Transverse colon (tissue), 4 donors: ENCODE measurements around the gene ZFHX3.

Experiments
- CTCF ChIP-seq, 5 experiments: fragments of 200-600 bp in 3 of 5; fragments of 450-650 bp in 2 of 5; sonication (generic) in 3 of 5; IDR thresholded peaks; 1 replicate in 2 of 5; 2 replicates in 3 of 5; pipeline ENCODE4 v1.5.1; 2016 to 2017; ENCODE audit warnings: antibody characterized with exemption in 5 of 5, inconsistent platforms in 3 of 5, mild to moderate bottlenecking in 2 of 5, moderate library complexity in 1 of 5
- POLR2A ChIP-seq: fragments of 450-650 bp; IDR thresholded peaks from one replicate; pipeline ENCODE4 v1.6.1; 2016; ENCODE audit warnings: antibody characterized with exemption, mild to moderate bottlenecking, moderate library complexity
- POLR2AphosphoS5 ChIP-seq, 3 donors: sonication (generic); formaldehyde crosslinking; IDR thresholded peaks; one replicate each; pipeline ENCODE4 v1.6.1; 2016; ENCODE audit warnings: antibody characterized with exemption in 3 of 3

GRCh38 chr16:72905581-72905980, 142.3 kb downstream of the ZFHX3 start:
- TF ChIP-seq CTCF (IDR thresholded peaks at IDR 0.05) (no peak), POLR2AphosphoS5 (IDR thresholded peaks at IDR 0.05) (no peak), POLR2A (no peak)
